Measurements from ENCODE around the gene NDE1.

NDE1 gene

DNA sequence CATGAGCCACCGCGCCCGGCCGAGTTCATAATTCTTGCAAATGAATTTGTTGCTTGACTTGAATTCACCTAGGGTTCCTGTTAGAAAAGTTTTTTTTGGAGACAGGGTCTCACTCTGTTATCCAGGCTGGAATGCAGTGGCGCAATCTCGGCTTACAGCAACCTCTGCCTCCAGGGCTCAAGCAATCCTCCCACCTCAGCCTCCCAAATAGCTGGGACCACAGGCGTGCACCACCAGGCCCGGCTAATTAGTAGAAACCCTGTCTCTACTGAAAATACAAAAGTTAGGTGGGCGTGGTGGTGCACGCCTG lies 107.0 kb downstream of the NDE1 start:
- no peaks in the 10 kb centered on the region for H3K36me3 ChIP-seq (ENCODE audit: insufficient read depth, low read length)
- TF ChIP-seq CTCF (IDR thresholded peaks at IDR 0.05; ENCODE audit: low read length) (no peak), EZH2 (IDR thresholded peaks at IDR 0.05; ENCODE audit: borderline replicate concordance, low read length) (no peak)
- H3K4me3 ChIP-seq (ENCODE audit: low read depth, low read length, poor library complexity, severe bottlenecking) = no peak overlapping the region

GRCh38 chr16:15757630-15758251 lies 107.7 kb downstream of the NDE1 start:
- H3K9me3 ChIP-seq (ENCODE audit: low read length) = no peaks in the 10 kb centered on the region
- no peaks in the 10 kb centered on the region for H4K20me1 ChIP-seq (ENCODE audit: insufficient read depth, low read length)
- no peaks in the 10 kb centered on the region for H3K36me3 ChIP-seq (ENCODE audit: insufficient read depth, low read length)
- H3K79me2 ChIP-seq (ENCODE audit: insufficient read depth, low read length) = no peaks in the 10 kb centered on the region
- 0 out of 2 replicates have a peak, but pooled peaks have one; percentile 6 for TF ChIP-seq CTCF (IDR thresholded peaks at IDR 0.05; ENCODE audit: low read length)
- no peak for TF ChIP-seq EZH2 (IDR thresholded peaks at IDR 0.05; ENCODE audit: borderline replicate concordance, low read length)
- no peak overlapping the region for H3K27ac ChIP-seq (ENCODE audit: low read depth, low read length, poor library complexity, severe bottlenecking)
- no peaks in the 10 kb centered on the region for H3K9me2 ChIP-seq (ENCODE audit: low read depth, low read length)
- H3F3A ChIP-seq (ENCODE audit: insufficient read depth, low read length) = no peaks in the 10 kb centered on the region
- no peak overlapping the region for H3K9ac ChIP-seq (ENCODE audit: low read length)
- H2AFZ ChIP-seq (ENCODE audit: low read length) = no peak overlapping the region
- no peak overlapping the region for H3K4me2 ChIP-seq (ENCODE audit: low read length)
- no peaks in the 10 kb centered on the region for H3K4me1 ChIP-seq (ENCODE audit: insufficient read depth, low read length, severe bottlenecking)
- no peaks in the 10 kb centered on the region for H3K27me3 ChIP-seq (ENCODE audit: insufficient read depth, low read length)
- no peak overlapping the region for H3K4me3 ChIP-seq (ENCODE audit: low read depth, low read length, poor library complexity, severe bottlenecking)

More for the DNA sequence above, 107.0 kb downstream of the NDE1 start:
- Histone ChIP-seq H3K27me3 (ENCODE audit: insufficient read depth, low read length) (no peaks in the 10 kb centered on the region), H4K20me1 (ENCODE audit: insufficient read depth, low read length) (no peaks in the 10 kb centered on the region), H3K9ac (ENCODE audit: low read length) (no peak overlapping the region), H3K4me2 (ENCODE audit: low read length) (no peak overlapping the region), H3F3A (ENCODE audit: insufficient read depth, low read length) (no peaks in the 10 kb centered on the region), H3K9me3 (ENCODE audit: low read length) (no peaks in the 10 kb centered on the region), H3K79me2 (ENCODE audit: insufficient read depth, low read length) (no peaks in the 10 kb centered on the region), H3K27ac (ENCODE audit: low read depth, low read length, poor library complexity, severe bottlenecking) (no peak overlapping the region), H3K4me1 (ENCODE audit: insufficient read depth, low read length, severe bottlenecking) (no peaks in the 10 kb centered on the region), H2AFZ (ENCODE audit: low read length) (no peak overlapping the region), H3K9me2 (ENCODE audit: low read depth, low read length) (no peaks in the 10 kb centered on the region)

- H3K4me3 ChIP-seq (ENCODE audit: low read depth, low read length, poor library complexity, severe bottlenecking) = no peak overlapping the region
- no peaks in the 10 kb centered on the region for H3K9me3 ChIP-seq (ENCODE audit: low read length)
- no peaks in the 10 kb centered on the region for H3K9me2 ChIP-seq (ENCODE audit: low read depth, low read length)
- no peaks in the 10 kb centered on the region for H3K36me3 ChIP-seq (ENCODE audit: insufficient read depth, low read length)
- H3K4me2 ChIP-seq (ENCODE audit: low read length) = no peak overlapping the region
- no peaks in the 10 kb centered on the region for H3K27me3 ChIP-seq (ENCODE audit: insufficient read depth, low read length)
- no peak overlapping the region for H3K27ac ChIP-seq (ENCODE audit: low read depth, low read length, poor library complexity, severe bottlenecking)
- no peak overlapping the region for H2AFZ ChIP-seq (ENCODE audit: low read length)
- no peak for TF ChIP-seq CTCF (IDR thresholded peaks at IDR 0.05; ENCODE audit: low read length)
- TF ChIP-seq EZH2 (IDR thresholded peaks at IDR 0.05; ENCODE audit: borderline replicate concordance, low read length) = no peak
- no peaks in the 10 kb centered on the region for H4K20me1 ChIP-seq (ENCODE audit: insufficient read depth, low read length)
- H3F3A ChIP-seq (ENCODE audit: insufficient read depth, low read length) = no peaks in the 10 kb centered on the region
- H3K9ac ChIP-seq (ENCODE audit: low read length) = no peak overlapping the region
- H3K79me2 ChIP-seq (ENCODE audit: insufficient read depth, low read length) = no peaks in the 10 kb centered on the region
- H3K4me1 ChIP-seq (ENCODE audit: insufficient read depth, low read length, severe bottlenecking) = no peaks in the 10 kb centered on the region
Measured at GRCh38 chr16:15759070-15759469, 109.0 kb downstream of the NDE1 start.
